Stimulated activated memory B cell treated with anti-CD40 and anti-IgM and Interleukin-4, amounts not matched to agents 10 μg/mL and 1 μg/mL and 100 μg/mL, for 72 hours (primary cell): ENCODE data around the gene DHX34.
A peak's percentile ranks its signal among the peaks of the same experiment; 100 is the strongest.
"Not testable (repeated sequence)": the region's sequence is repeated elsewhere in the genome, so short reads cannot be mapped to it uniquely, and the experiment has no call there.

Experiments
- ATAC-seq: fragments of 150-1000 bp; cut with Tn5 transposase; 2 replicates; pipeline ENCODE4 v1.10.0; 2021
- H3K27ac Mint-ChIP-seq: one replicate; pipeline ENCODE4 v1.8.0; 2022; ENCODE audit warnings: mild to moderate bottlenecking, mixed read lengths
- H3K27me3 Mint-ChIP-seq: one replicate; pipeline ENCODE4 v1.8.0; 2022; ENCODE audit warnings: mixed read lengths
- H3K36me3 Mint-ChIP-seq: one replicate; pipeline ENCODE4 v1.8.0; 2022; ENCODE audit warnings: mixed read lengths
- H3K4me1 Mint-ChIP-seq: one replicate; pipeline ENCODE4 v1.8.0; 2022; ENCODE audit warnings: mixed read lengths
- H3K4me3 Mint-ChIP-seq: one replicate; pipeline ENCODE4 v1.8.0; 2022; ENCODE audit warnings: mild to moderate bottlenecking, moderate library complexity, mixed read lengths
- H3K9me3 Mint-ChIP-seq: one replicate; pipeline ENCODE4 v1.8.0; 2022; ENCODE audit warnings: mixed read lengths

DHX34 gene

GRCh38 chr19:47411101-47411500 lies 62.0 kb downstream of the DHX34 start:
- Mint-ChIP-seq H3K4me1 (no peaks in the 10 kb centered on the region), H3K4me3 (no peak overlapping the region), H3K9me3 (peaks cover 3% of the 10 kb centered on the region), H3K36me3 (no peaks in the 10 kb centered on the region), H3K27me3 (peaks cover 68% of the 10 kb centered on the region), H3K27ac (no peak overlapping the region)
- ATAC-seq, result no peak

GRCh38 chr19:47411696-47412095 lies 62.6 kb downstream of the DHX34 start:
- H3K9me3 Mint-ChIP-seq, H3K4me3 Mint-ChIP-seq, H3K27ac Mint-ChIP-seq, H3K4me1 Mint-ChIP-seq, ATAC-seq, H3K36me3 Mint-ChIP-seq: not testable (repeated sequence)
- H3K27me3 Mint-ChIP-seq, result peaks cover 68% of the 10 kb centered on the region

- ATAC-seq, result no peak
- Mint-ChIP-seq H3K9me3 (no peaks in the 10 kb centered on the region), H3K36me3 (no peaks in the 10 kb centered on the region), H3K4me1 (peaks cover 26% of the 10 kb centered on the region), H3K27me3 (peaks cover 70% of the 10 kb centered on the region), H3K27ac (no peak overlapping the region), H3K4me3 (no peak overlapping the region)
Measured at GRCh38 chr19:47413941-47414340, 64.8 kb downstream of the DHX34 start.

GRCh38 chr19:47414469-47414868 lies 65.4 kb downstream of the DHX34 start:
- Mint-ChIP-seq H3K27me3 (peaks cover 67% of the 10 kb centered on the region), H3K4me1 (peaks cover 26% of the 10 kb centered on the region), H3K36me3 (no peaks in the 10 kb centered on the region), H3K27ac (no peak overlapping the region), H3K9me3 (no peaks in the 10 kb centered on the region), H3K4me3 (no peak overlapping the region)
- ATAC-seq, result no peak

- Mint-ChIP-seq H3K4me3 (no peak overlapping the region), H3K9me3 (no peaks in the 10 kb centered on the region), H3K27ac (no peak overlapping the region), H3K4me1 (peaks cover 36% of the 10 kb centered on the region), H3K36me3 (no peaks in the 10 kb centered on the region), H3K27me3 (peaks cover 79% of the 10 kb centered on the region)
- ATAC-seq, result no peak
Measured at GRCh38 chr19:47415953-47416642, 67.0 kb downstream of the DHX34 start.

GRCh38 chr19:47416643-47416985 lies 67.5 kb downstream of the DHX34 start:
- ATAC-seq, result no peak
- no peaks in the 10 kb centered on the region for H3K9me3 Mint-ChIP-seq
- peaks cover 84% of the 10 kb centered on the region for H3K27me3 Mint-ChIP-seq
- no peak overlapping the region for H3K27ac Mint-ChIP-seq
- H3K36me3 Mint-ChIP-seq, result no peaks in the 10 kb centered on the region
- H3K4me1 Mint-ChIP-seq, result peaks cover 41% of the 10 kb centered on the region
- no peak overlapping the region for H3K4me3 Mint-ChIP-seq

GRCh38 chr19:47417107-47417745 lies 68.1 kb downstream of the DHX34 start:
- Mint-ChIP-seq H3K27me3 (peaks cover 90% of the 10 kb centered on the region), H3K36me3 (peaks cover 2% of the 10 kb centered on the region), H3K9me3 (no peaks in the 10 kb centered on the region), H3K27ac (no peak overlapping the region), H3K4me1 (peaks cover 47% of the 10 kb centered on the region), H3K4me3 (no peak overlapping the region)
- ATAC-seq, result no peak

GRCh38 chr19:47417746-47418691 lies 68.9 kb downstream of the DHX34 start:
- ATAC-seq, result no peak
- H3K36me3 Mint-ChIP-seq, result peaks cover 10% of the 10 kb centered on the region
- peak overlapping the region; percentile 14 for H3K27ac Mint-ChIP-seq
- H3K27me3 Mint-ChIP-seq, result peaks cover 96% of the 10 kb centered on the region
- peak overlapping the region; percentile 50 for H3K4me3 Mint-ChIP-seq
- H3K9me3 Mint-ChIP-seq, result no peaks in the 10 kb centered on the region
- peaks cover 55% of the 10 kb centered on the region for H3K4me1 Mint-ChIP-seq

GRCh38 chr19:47418692-47419029 lies 69.5 kb downstream of the DHX34 start:
- H3K9me3 Mint-ChIP-seq, result no peaks in the 10 kb centered on the region
- H3K4me1 Mint-ChIP-seq, result peaks cover 59% of the 10 kb centered on the region
- ATAC-seq, result peak; percentile 17
- peaks cover 96% of the 10 kb centered on the region for H3K27me3 Mint-ChIP-seq
- H3K4me3 Mint-ChIP-seq, result peak overlapping the region; percentile 50
- peaks cover 11% of the 10 kb centered on the region for H3K36me3 Mint-ChIP-seq
- peak overlapping the region; percentile 14 for H3K27ac Mint-ChIP-seq

GRCh38 chr19:47419030-47419783 lies 70.1 kb downstream of the DHX34 start, which contains the start of gene MEIS3:
Gene MEIS3, minus strand, starts transcription at chr19:47419527. Its CDS starts 446 bp downstream, at chr19:47419081.
- ATAC-seq, result peak; percentile 49
- peaks cover 96% of the 10 kb centered on the region for H3K27me3 Mint-ChIP-seq
- peaks cover 11% of the 10 kb centered on the region for H3K36me3 Mint-ChIP-seq
- peak within 1 kb of the TSS; percentile 50 for H3K4me3 Mint-ChIP-seq
- H3K4me1 Mint-ChIP-seq, result peaks cover 59% of the 10 kb centered on the region
- no peaks in the 10 kb centered on the region for H3K9me3 Mint-ChIP-seq
- peak within 1 kb of the TSS; percentile 14 for H3K27ac Mint-ChIP-seq

GRCh38 chr19:47419789-47420188 lies 70.7 kb downstream of the DHX34 start:
- peaks cover 96% of the 10 kb centered on the region for H3K27me3 Mint-ChIP-seq
- H3K4me3 Mint-ChIP-seq, result no peak overlapping the region
- peaks cover 59% of the 10 kb centered on the region for H3K4me1 Mint-ChIP-seq
- no peak for ATAC-seq
- no peaks in the 10 kb centered on the region for H3K9me3 Mint-ChIP-seq
- H3K36me3 Mint-ChIP-seq, result peaks cover 11% of the 10 kb centered on the region
- H3K27ac Mint-ChIP-seq, result no peak overlapping the region

GRCh38 chr19:47421244-47421786 lies 72.2 kb downstream of the DHX34 start:
- peaks cover 11% of the 10 kb centered on the region for H3K36me3 Mint-ChIP-seq
- peaks cover 57% of the 10 kb centered on the region for H3K4me1 Mint-ChIP-seq

GRCh38 chr19:47421844-47422395 lies 72.8 kb downstream of the DHX34 start:
- Mint-ChIP-seq H3K4me3 (no peak overlapping the region), H3K27ac (no peak overlapping the region), H3K4me1 (peaks cover 51% of the 10 kb centered on the region), H3K27me3 (peaks cover 76% of the 10 kb centered on the region), H3K36me3 (peaks cover 11% of the 10 kb centered on the region), H3K9me3 (no peaks in the 10 kb centered on the region)
- ATAC-seq, result no peak

More at GRCh38 chr19:47421244-47421786, 72.2 kb downstream of the DHX34 start:
- Mint-ChIP-seq H3K27me3 (peaks cover 83% of the 10 kb centered on the region), H3K4me3 (no peak overlapping the region), H3K27ac (no peak overlapping the region), H3K9me3 (no peaks in the 10 kb centered on the region)
- ATAC-seq, result no peak

GRCh38 chr19:47422417-47423163 lies 73.5 kb downstream of the DHX34 start:
- Mint-ChIP-seq H3K27me3 (peaks cover 70% of the 10 kb centered on the region), H3K36me3 (peaks cover 11% of the 10 kb centered on the region), H3K4me3 (no peak overlapping the region), H3K9me3 (no peaks in the 10 kb centered on the region), H3K4me1 (peaks cover 45% of the 10 kb centered on the region), H3K27ac (no peak overlapping the region)
- no peak for ATAC-seq
